Endothelial cell of umbilical vein (primary cell): Measurements from ENCODE around the gene FIBCD1. TPM values are rescaled to one million over a fixed set of nuclear protein-coding genes. Genes with fewer than 3 reads are reported as not detected.

ENCODE experiments used
- BruUV-seq: library from RNA; stranded (reverse); fragments of 400-500 nt; replicated peaks from 2 replicates; lab custom pipeline; 2021; lab: Mats Ljungman, UMichigan
- CTCF ChIA-PET: fragments of 300-600, 350-600 bp; sonication (Branson Sonifier 250); formaldehyde crosslinking; loops from one replicate; lab custom pipeline; 2021; ENCODE audit warnings: antibody characterized with exemption, inconsistent platforms; lab: Charles Lee
- POLR2A ChIA-PET: fragments of 300-600, 350-600 bp; sonication (Branson Sonifier 250); formaldehyde crosslinking; loops from one replicate; lab custom pipeline; 2021; ENCODE audit warnings: antibody characterized with exemption, inconsistent platforms; lab: Charles Lee
- DNase-seq: peaks from one replicate; pipeline ENCODE4 v3.0.0-alpha.2; 2011; ENCODE audit warnings: low read depth, low spot score
- FAIRE-seq: peaks from 2 replicates; lab custom pipeline; 2011; peaks lifted over from hg19 to GRCh38; lab: Jason Lieb, UNC
- H2AFZ ChIP-seq: 2 replicates; pipeline ENCODE4 v1.6.0; 2012; ENCODE audit warnings: low read depth, low read length, control low read depth, inconsistent platforms
- H3K27ac ChIP-seq: 2 replicates; pipeline ENCODE4 v1.5.1; 2011; ENCODE audit warnings: low read depth, mild to moderate bottlenecking, control low read depth, low read length, moderate library complexity; ENCODE audit not compliant: insufficient read depth
- H3K27me3 ChIP-seq, 2 experiments: 2 replicates each; pipeline versions ENCODE4 v1.6.0 to v1.6.1; 2011; ENCODE audit warnings: low read length in 2 of 2, mixed read lengths in 1 of 2; ENCODE audit not compliant: control insufficient read depth in 2 of 2, insufficient read depth in 2 of 2
- H3K36me3 ChIP-seq, 2 experiments: 2 replicates in 1 of 2; 3 replicates in 1 of 2; pipeline ENCODE4 v1.5.1; 2011; ENCODE audit warnings: low read length in 2 of 2, mild to moderate bottlenecking in 1 of 2, moderate library complexity in 1 of 2; ENCODE audit not compliant: control insufficient read depth in 2 of 2, insufficient read depth in 2 of 2; ENCODE audit errors: extremely low read depth in 1 of 2
- H3K4me1 ChIP-seq: 3 replicates; pipeline ENCODE4 v1.5.1; 2011; ENCODE audit warnings: mild to moderate bottlenecking, low read length; ENCODE audit not compliant: control insufficient read depth, insufficient read depth; ENCODE audit errors: extremely low read depth
- H3K4me2 ChIP-seq: 2 replicates; pipeline ENCODE4 v1.6.1; 2011; ENCODE audit warnings: low read length, control low read depth, mixed read lengths; ENCODE audit not compliant: insufficient read depth
- H3K4me3 ChIP-seq, 3 experiments: fragments of 200-600 bp in 1 of 3; sonication (generic), shearing (Covaris generic) in 1 of 3; replicated peaks in 1 of 3; 2 replicates each; pipeline ENCODE4 v1.5.1; 2011 to 2016; ENCODE audit warnings: control low read depth in 3 of 3, low read length in 3 of 3, mild to moderate bottlenecking in 2 of 3, inconsistent platforms in 1 of 3, low read depth in 1 of 3, moderate library complexity in 1 of 3; ENCODE audit not compliant: insufficient read depth in 1 of 3
- H3K79me2 ChIP-seq: 2 replicates; pipeline ENCODE4 v1.6.0; 2012; ENCODE audit warnings: low read length, inconsistent platforms; ENCODE audit not compliant: control insufficient read depth, insufficient read depth
- H3K9ac ChIP-seq: replicated peaks from 2 replicates; pipeline ENCODE3; 2011; ENCODE audit warnings: low read length, control low read depth; ENCODE audit not compliant: insufficient read depth; ENCODE audit errors: extremely low read depth
- H3K9me1 ChIP-seq: replicated peaks from 3 replicates; pipeline ENCODE4 v1.6.0; 2011; ENCODE audit warnings: mild to moderate bottlenecking, low read length; ENCODE audit not compliant: control insufficient read depth, insufficient read depth; ENCODE audit errors: extremely low read depth
- H3K9me3 ChIP-seq: replicated peaks from 2 replicates; pipeline ENCODE4 v1.5.1; 2012; ENCODE audit warnings: low read length, inconsistent platforms; ENCODE audit not compliant: control insufficient read depth, insufficient read depth
- H4K20me1 ChIP-seq: replicated peaks from 2 replicates; pipeline ENCODE3; 2011; ENCODE audit warnings: mild to moderate bottlenecking, low read length; ENCODE audit not compliant: control insufficient read depth, insufficient read depth; ENCODE audit errors: extremely low read depth
- GATA2 ChIP-seq: IDR thresholded peaks from 2 replicates; pipeline ENCODE4 v1.7.0; 2011; ENCODE audit warnings: low read depth, mild to moderate bottlenecking, moderate library complexity, mixed read lengths, low read length; ENCODE audit not compliant: insufficient read length, insufficient read depth
- JUN ChIP-seq: IDR thresholded peaks from 2 replicates; pipeline ENCODE4 v1.6.1; 2011; ENCODE audit warnings: borderline replicate concordance, low read depth; ENCODE audit not compliant: insufficient read length, insufficient read depth
- MYC ChIP-seq: IDR thresholded peaks from one replicate; pipeline ENCODE4 v1.6.1; 2011; ENCODE audit warnings: mild to moderate bottlenecking, low read depth, low read length
- POLR2A ChIP-seq: IDR thresholded peaks from 2 replicates; pipeline ENCODE4 v1.6.1; 2012; ENCODE audit warnings: low read depth, mild to moderate bottlenecking, control low read depth, low read length
- POLR2AphosphoS5 ChIP-seq: IDR thresholded peaks from 2 replicates; pipeline ENCODE4 v1.6.1; 2012; ENCODE audit warnings: low read depth, mild to moderate bottlenecking, control low read depth, low read length, moderate library complexity; ENCODE audit not compliant: insufficient read depth
- dilution Hi-C: fragments of 300-500 bp; cut with MboI; formaldehyde crosslinking; loops from one replicate; pipeline ENCODE4 v1.15.0; 2019; ENCODE audit warnings: low sequenced_read_pairs; ENCODE audit not compliant: extremely low pct_ligation_motif_present
- intact Hi-C: fragments of 100-400 bp; cut with micrococcal nuclease; formaldehyde crosslinking; loops from one replicate; pipeline ENCODE4 v1.10.0; 2022
- polyA plus RNA-seq, 4 experiments: library from polyadenylated mRNA; depleted of rRNA in 3 of 4; stranded (reverse) in 3 of 4; unstranded in 1 of 4; fragments of >200 nt; gene quantifications; 2 replicates each; pipeline versions ENCODE4 v1.2.1 to v1.2.3, GENCODE V29; 2011 to 2012; ENCODE audit warnings: missing spikeins in 1 of 4
- total RNA-seq: library from RNA; stranded (reverse); gene quantifications from 2 replicates; pipeline ENCODE4 v1.2.3, GENCODE V29; 2021
- TF ChIP-seq, protein P1 (sequence below): IDR thresholded peaks from 2 replicates; pipeline ENCODE4 v1.6.1; 2011; ENCODE audit not compliant: insufficient read depth, insufficient read length

FIBCD1 gene
- total and polyA plus RNA-seq, 2 donors (not counting 3 experiments of a cell fraction or from before 2014, with no cell fraction given), result 0.14 TPM; not detected in 1

DNA sequence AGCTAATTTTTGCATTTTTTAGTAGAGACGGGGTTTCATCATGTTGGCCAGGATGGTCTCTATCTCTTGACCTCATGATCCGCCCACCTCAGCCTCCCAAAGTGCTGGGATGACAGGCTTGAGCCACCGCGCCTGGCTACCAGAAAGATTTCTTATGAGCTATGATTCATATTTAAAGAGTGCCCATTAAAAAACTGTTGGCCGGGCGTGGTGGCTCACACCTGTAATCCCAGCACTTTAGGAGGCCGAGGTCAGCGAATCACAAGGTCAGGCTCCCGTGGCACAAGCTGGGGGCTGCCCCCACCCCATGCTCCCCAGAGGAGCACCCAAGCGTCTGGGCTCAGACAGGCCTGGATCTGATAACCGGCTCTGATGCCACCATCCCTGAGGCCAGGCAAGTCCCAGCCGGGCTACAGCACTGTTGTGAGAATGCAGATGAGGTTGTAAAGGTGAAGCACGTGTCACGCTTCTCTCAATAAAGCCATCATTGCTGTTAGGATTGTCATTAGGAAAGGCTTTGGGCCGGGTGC, 56.3 kb downstream of the FIBCD1 start:
- intact Hi-C loops, result no loop called here
- no peak overlapping the region for H2AFZ ChIP-seq
- DNase-seq (no peak), FAIRE-seq (no peak)
- peaks cover 49 to 74% of the 10 kb centered on the region in 2 experiments for H3K36me3 ChIP-seq
- no peak overlapping the region for H3K27ac ChIP-seq
- TF ChIP-seq, protein P1, sequence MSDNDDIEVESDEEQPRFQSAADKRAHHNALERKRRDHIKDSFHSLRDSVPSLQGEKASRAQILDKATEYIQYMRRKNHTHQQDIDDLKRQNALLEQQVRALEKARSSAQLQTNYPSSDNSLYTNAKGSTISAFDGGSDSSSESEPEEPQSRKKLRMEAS, result no peak
- TF ChIP-seq POLR2A (no peak), JUN (no peak)
- H3K4me3 ChIP-seq, result no peak overlapping the region
- peaks cover 3% of the 10 kb centered on the region for H3K79me2 ChIP-seq
- ChIA-PET POLR2A (no interaction called here), CTCF (interaction anchor here (0.9 to 1.9 kb wide), 3 partner anchors 116 to 164 kb away, joined by 3 to 8 read pairs (median 4); no protein-coding TSS in a partner anchor)
- no peak overlapping the region for H3K4me2 ChIP-seq
- H4K20me1 ChIP-seq, result no peaks in the 10 kb centered on the region
- BruUV-seq, result no TSS peak
- no peaks in the 10 kb centered on the region for H3K4me1 ChIP-seq
- no peaks in the 10 kb centered on the region for H3K27me3 ChIP-seq
- H3K9ac ChIP-seq, result no peak overlapping the region
- no peaks in the 10 kb centered on the region for H3K9me1 ChIP-seq
- H3K9me3 ChIP-seq, result no peaks in the 10 kb centered on the region
- dilution Hi-C loops, result no loop called here

GRCh38 chr9:130881516-130881915, 57.5 kb downstream of the FIBCD1 start:
- Histone ChIP-seq H2AFZ (no peak overlapping the region), H3K4me2 (no peak overlapping the region), H3K79me2 (peaks cover 3% of the 10 kb centered on the region), H3K36me3 (peaks cover 40 to 68% of the 10 kb centered on the region in 2 experiments), H3K27ac (no peak overlapping the region), H3K4me1 (no peaks in the 10 kb centered on the region), H3K9me3 (no peaks in the 10 kb centered on the region), H3K4me3 (no peak overlapping the region), H4K20me1 (no peaks in the 10 kb centered on the region), H3K27me3 (no peaks in the 10 kb centered on the region), H3K9me1 (no peaks in the 10 kb centered on the region), H3K9ac (no peak overlapping the region)
- DNase-seq, result no peak
- ChIA-PET CTCF (interaction anchor here (1.1 to 2.4 kb wide), 3 partner anchors 12 to 165 kb away, joined by 7 to 12 read pairs (median 8); no protein-coding TSS in a partner anchor), POLR2A (no interaction called here)
- dilution Hi-C loops, result no loop called here
- intact Hi-C loops, result no loop called here
- TF ChIP-seq POLR2A (no peak), POLR2AphosphoS5 (no peak), MYC (no peak), GATA2 (no peak)
- TF ChIP-seq, protein P1, result no peak
- BruUV-seq, result no TSS peak
- no peak for FAIRE-seq
